ENCODE data around the gene KCNQ1.

The KCNQ1 gene

GRCh38 chr11:2665526-2666400 is 221.0 kb downstream of the KCNQ1 start:
- Histone ChIP-seq H3K4me3 (ENCODE audit: low read length in 2 of 2) (no peak overlapping the region), H3K27me3 (ENCODE audit: control insufficient read depth in 1 of 2, insufficient read depth in 2 of 2, low read length in 2 of 2) (no peaks in the 10 kb centered on the region), H3K4me1 (ENCODE audit: control insufficient read depth, insufficient read depth, low read length) (peaks cover 23% of the 10 kb centered on the region), H3K9me3 (ENCODE audit: control insufficient read depth in 2 of 2, low read length in 2 of 2) (no peaks in the 10 kb centered on the region), H3K9ac (ENCODE audit: low read length in 2 of 2) (no peak overlapping the region), H3K27ac (ENCODE audit: low read length) (no peak overlapping the region), H3K36me3 (ENCODE audit: control insufficient read depth in 2 of 2, insufficient read depth in 2 of 2, low read length in 2 of 2) (peaks cover 0 to 2% of the 10 kb centered on the region in 2 donors)

GRCh38 chr11:2666401-2666741 is 221.6 kb downstream of the KCNQ1 start:
- peaks cover 0 to 2% of the 10 kb centered on the region in 2 donors for H3K36me3 ChIP-seq (ENCODE audit: control insufficient read depth in 2 of 2, insufficient read depth in 2 of 2, low read length in 2 of 2)
- peaks cover 23% of the 10 kb centered on the region for H3K4me1 ChIP-seq (ENCODE audit: control insufficient read depth, insufficient read depth, low read length)
- no peak overlapping the region for H3K27ac ChIP-seq (ENCODE audit: low read length)
- no peak overlapping the region for H3K4me3 ChIP-seq (ENCODE audit: low read length in 2 of 2)
- no peaks in the 10 kb centered on the region for H3K9me3 ChIP-seq (ENCODE audit: control insufficient read depth in 2 of 2, low read length in 2 of 2)
- H3K9ac ChIP-seq (ENCODE audit: low read length in 2 of 2) = peak overlapping the region in 1 of 2 donors; percentile 12
- H3K27me3 ChIP-seq (ENCODE audit: control insufficient read depth in 1 of 2, insufficient read depth in 2 of 2, low read length in 2 of 2) = no peaks in the 10 kb centered on the region

DNA sequence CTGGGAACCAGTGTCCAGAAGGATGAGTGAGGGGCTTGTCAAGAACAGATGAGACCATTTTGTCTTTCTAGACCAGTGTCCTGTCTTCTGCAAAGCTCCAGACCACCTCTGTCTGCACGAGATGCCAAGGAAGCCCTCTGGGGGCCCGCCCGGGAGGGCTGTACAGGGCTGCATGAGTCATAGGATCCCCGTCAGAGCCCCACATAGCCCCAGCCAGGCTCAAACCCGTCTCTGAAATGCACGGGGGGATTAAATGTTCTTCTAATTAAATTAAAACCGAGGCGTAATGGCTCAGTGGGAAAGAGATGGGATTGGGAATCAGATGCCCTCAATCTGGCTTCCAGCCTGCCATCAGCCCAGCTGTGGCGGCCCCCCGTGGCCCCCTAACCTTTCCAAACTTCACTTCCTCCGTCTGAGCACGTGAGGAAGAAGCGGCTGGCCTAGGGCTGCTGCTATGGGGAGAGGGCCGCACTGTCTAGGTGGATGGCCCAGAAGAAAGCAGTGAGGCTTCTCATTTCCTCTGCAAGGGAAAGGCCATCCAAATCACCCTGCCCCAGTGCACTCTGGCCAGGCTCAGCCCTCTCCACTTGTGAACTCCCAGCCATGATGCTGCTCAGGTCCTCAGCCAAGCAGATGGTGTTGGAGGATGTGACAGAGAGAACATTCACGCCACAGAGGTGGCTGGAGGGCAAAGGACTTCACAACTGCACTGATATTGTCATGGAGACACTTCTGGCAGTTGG is 222.2 kb downstream of the KCNQ1 start:
- Histone ChIP-seq H3K36me3 (ENCODE audit: control insufficient read depth in 2 of 2, insufficient read depth in 2 of 2, low read length in 2 of 2) (peaks cover 0 to 2% of the 10 kb centered on the region in 2 donors), H3K9ac (ENCODE audit: low read length in 2 of 2) (peak overlapping the region in 1 of 2 donors; percentile 12), H3K4me1 (ENCODE audit: control insufficient read depth, insufficient read depth, low read length) (peaks cover 23% of the 10 kb centered on the region), H3K9me3 (ENCODE audit: control insufficient read depth in 2 of 2, low read length in 2 of 2) (no peaks in the 10 kb centered on the region), H3K27me3 (ENCODE audit: control insufficient read depth in 1 of 2, insufficient read depth in 2 of 2, low read length in 2 of 2) (no peaks in the 10 kb centered on the region), H3K4me3 (ENCODE audit: low read length in 2 of 2) (no peak overlapping the region), H3K27ac (ENCODE audit: low read length) (no peak overlapping the region)

- H3K4me3 ChIP-seq (ENCODE audit: low read length in 2 of 2) = no peak overlapping the region
- H3K9me3 ChIP-seq (ENCODE audit: control insufficient read depth in 2 of 2, low read length in 2 of 2) = no peaks in the 10 kb centered on the region
- peaks cover 23% of the 10 kb centered on the region for H3K4me1 ChIP-seq (ENCODE audit: control insufficient read depth, insufficient read depth, low read length)
- no peak overlapping the region for H3K27ac ChIP-seq (ENCODE audit: low read length)
- H3K36me3 ChIP-seq (ENCODE audit: control insufficient read depth in 2 of 2, insufficient read depth in 2 of 2, low read length in 2 of 2) = peaks cover 0 to 2% of the 10 kb centered on the region in 2 donors
- H3K27me3 ChIP-seq (ENCODE audit: control insufficient read depth in 1 of 2, insufficient read depth in 2 of 2, low read length in 2 of 2) = no peaks in the 10 kb centered on the region
- no peak overlapping the region for H3K9ac ChIP-seq (ENCODE audit: low read length in 2 of 2)
Measured at GRCh38 chr11:2667940-2668339, 223.1 kb downstream of the KCNQ1 start.

DNA sequence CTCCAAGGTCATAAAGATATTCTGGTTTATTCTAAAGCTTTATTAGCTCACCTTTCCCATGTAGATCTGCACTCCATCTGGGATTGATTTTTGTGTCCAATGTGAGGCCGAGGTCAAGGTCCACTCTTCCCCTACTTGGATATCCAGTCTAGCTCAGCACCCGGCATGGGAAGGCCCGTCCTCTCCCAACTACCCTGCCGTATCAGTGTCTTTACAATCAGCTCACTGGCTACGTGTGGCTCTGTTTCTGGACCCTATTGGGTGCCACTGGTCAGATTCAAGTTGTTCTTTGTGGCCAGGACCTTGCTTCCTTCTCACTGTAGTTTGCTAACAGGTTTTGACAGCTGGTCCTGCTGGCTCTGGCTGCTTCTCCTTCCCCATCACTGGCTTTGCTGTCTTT is 224.1 kb downstream of the KCNQ1 start:
- H3K4me1 ChIP-seq (ENCODE audit: control insufficient read depth, insufficient read depth, low read length) = peaks cover 30% of the 10 kb centered on the region
- H3K36me3 ChIP-seq (ENCODE audit: control insufficient read depth in 2 of 2, insufficient read depth in 2 of 2, low read length in 2 of 2) = peaks cover 0 to 2% of the 10 kb centered on the region in 2 donors
- H3K27me3 ChIP-seq (ENCODE audit: control insufficient read depth in 1 of 2, insufficient read depth in 2 of 2, low read length in 2 of 2) = no peaks in the 10 kb centered on the region

GRCh38 chr11:2669634-2670469 is 225.0 kb downstream of the KCNQ1 start:
- Histone ChIP-seq H3K36me3 (ENCODE audit: control insufficient read depth in 2 of 2, insufficient read depth in 2 of 2, low read length in 2 of 2) (peaks cover 0 to 2% of the 10 kb centered on the region in 2 donors), H3K9ac (ENCODE audit: low read length in 2 of 2) (no peak overlapping the region), H3K4me1 (ENCODE audit: control insufficient read depth, insufficient read depth, low read length) (peaks cover 40% of the 10 kb centered on the region), H3K27ac (ENCODE audit: low read length) (no peak overlapping the region), H3K9me3 (ENCODE audit: control insufficient read depth in 2 of 2, low read length in 2 of 2) (no peaks in the 10 kb centered on the region), H3K27me3 (ENCODE audit: control insufficient read depth in 1 of 2, insufficient read depth in 2 of 2, low read length in 2 of 2) (no peaks in the 10 kb centered on the region), H3K4me3 (ENCODE audit: low read length in 2 of 2) (no peak overlapping the region)

More for the DNA sequence above, 224.1 kb downstream of the KCNQ1 start:
- no peak overlapping the region for H3K9ac ChIP-seq (ENCODE audit: low read length in 2 of 2)
- no peaks in the 10 kb centered on the region for H3K9me3 ChIP-seq (ENCODE audit: control insufficient read depth in 2 of 2, low read length in 2 of 2)
- H3K27ac ChIP-seq (ENCODE audit: low read length) = no peak overlapping the region
- no peak overlapping the region for H3K4me3 ChIP-seq (ENCODE audit: low read length in 2 of 2)

DNA sequence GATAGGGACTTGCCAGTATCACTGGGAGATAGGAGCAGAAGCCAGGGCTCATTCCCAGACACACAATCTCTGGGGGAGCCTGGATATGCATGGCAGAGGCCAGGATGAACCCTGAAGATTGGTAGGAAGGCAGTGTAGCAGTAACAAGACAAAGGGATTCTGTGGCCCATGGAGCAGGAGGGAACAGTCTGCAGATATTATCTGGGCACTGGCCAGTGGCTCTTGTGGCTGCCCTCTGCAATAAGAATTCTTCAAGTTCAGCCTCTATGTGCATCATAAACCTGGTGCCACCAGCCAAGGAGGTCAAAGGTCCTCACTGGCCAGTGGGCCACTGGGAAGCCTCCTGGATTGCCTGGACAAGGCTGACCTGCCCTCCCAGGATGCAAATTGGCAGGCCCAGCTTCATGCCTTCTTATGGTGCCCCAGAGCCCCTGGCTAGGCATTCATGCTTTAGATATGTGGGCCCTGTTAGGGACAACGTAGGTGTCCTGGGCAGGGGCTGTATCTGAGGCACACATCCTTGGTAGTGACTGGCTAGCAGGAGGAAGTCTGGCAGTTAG is 225.8 kb downstream of the KCNQ1 start:
- no peaks in the 10 kb centered on the region for H3K9me3 ChIP-seq (ENCODE audit: control insufficient read depth in 2 of 2, low read length in 2 of 2)
- H3K27me3 ChIP-seq (ENCODE audit: control insufficient read depth in 1 of 2, insufficient read depth in 2 of 2, low read length in 2 of 2) = no peaks in the 10 kb centered on the region
- H3K4me1 ChIP-seq (ENCODE audit: control insufficient read depth, insufficient read depth, low read length) = peaks cover 43% of the 10 kb centered on the region
- no peak overlapping the region for H3K27ac ChIP-seq (ENCODE audit: low read length)
- H3K36me3 ChIP-seq (ENCODE audit: control insufficient read depth in 2 of 2, insufficient read depth in 2 of 2, low read length in 2 of 2) = peaks cover 0 to 2% of the 10 kb centered on the region in 2 donors
- no peak overlapping the region for H3K4me3 ChIP-seq (ENCODE audit: low read length in 2 of 2)
- H3K9ac ChIP-seq (ENCODE audit: low read length in 2 of 2) = no peak overlapping the region

- Histone ChIP-seq H3K9ac (ENCODE audit: low read length in 2 of 2) (no peak overlapping the region), H3K4me3 (ENCODE audit: low read length in 2 of 2) (no peak overlapping the region)
Measured at GRCh38 chr11:2671748-2672147, 226.9 kb downstream of the KCNQ1 start.

GRCh38 chr11:2672553-2673249 is 227.9 kb downstream of the KCNQ1 start:
- H3K9me3 ChIP-seq (ENCODE audit: control insufficient read depth in 2 of 2, low read length in 2 of 2) = no peaks in the 10 kb centered on the region
- peaks cover 0 to 2% of the 10 kb centered on the region in 2 donors for H3K36me3 ChIP-seq (ENCODE audit: control insufficient read depth in 2 of 2, insufficient read depth in 2 of 2, low read length in 2 of 2)
- H3K9ac ChIP-seq (ENCODE audit: low read length in 2 of 2) = no peak overlapping the region
- peaks cover 38% of the 10 kb centered on the region for H3K4me1 ChIP-seq (ENCODE audit: control insufficient read depth, insufficient read depth, low read length)
- H3K27me3 ChIP-seq (ENCODE audit: control insufficient read depth in 1 of 2, insufficient read depth in 2 of 2, low read length in 2 of 2) = no peaks in the 10 kb centered on the region
- no peak overlapping the region for H3K4me3 ChIP-seq (ENCODE audit: low read length in 2 of 2)
- H3K27ac ChIP-seq (ENCODE audit: low read length) = no peak overlapping the region

More at GRCh38 chr11:2671748-2672147, 226.9 kb downstream of the KCNQ1 start:
- Histone ChIP-seq H3K4me1 (ENCODE audit: control insufficient read depth, insufficient read depth, low read length) (peaks cover 43% of the 10 kb centered on the region), H3K9me3 (ENCODE audit: control insufficient read depth in 2 of 2, low read length in 2 of 2) (no peaks in the 10 kb centered on the region), H3K36me3 (ENCODE audit: control insufficient read depth in 2 of 2, insufficient read depth in 2 of 2, low read length in 2 of 2) (peaks cover 0 to 2% of the 10 kb centered on the region in 2 donors), H3K27me3 (ENCODE audit: control insufficient read depth in 1 of 2, insufficient read depth in 2 of 2, low read length in 2 of 2) (no peaks in the 10 kb centered on the region), H3K27ac (ENCODE audit: low read length) (no peak overlapping the region)

- Histone ChIP-seq H3K27ac (ENCODE audit: low read length) (no peak overlapping the region), H3K27me3 (ENCODE audit: control insufficient read depth in 1 of 2, insufficient read depth in 2 of 2, low read length in 2 of 2) (no peaks in the 10 kb centered on the region), H3K4me1 (ENCODE audit: control insufficient read depth, insufficient read depth, low read length) (peaks cover 38% of the 10 kb centered on the region), H3K4me3 (ENCODE audit: low read length in 2 of 2) (no peak overlapping the region), H3K36me3 (ENCODE audit: control insufficient read depth in 2 of 2, insufficient read depth in 2 of 2, low read length in 2 of 2) (peaks cover 0 to 2% of the 10 kb centered on the region in 2 donors), H3K9me3 (ENCODE audit: control insufficient read depth in 2 of 2, low read length in 2 of 2) (no peaks in the 10 kb centered on the region), H3K9ac (ENCODE audit: low read length in 2 of 2) (no peak overlapping the region)
Measured at GRCh38 chr11:2673250-2673610, 228.4 kb downstream of the KCNQ1 start.
